ENCODE measurements around the gene FNDC3A. TPM values are rescaled to one million over a fixed set of nuclear protein-coding genes. Genes with fewer than 3 reads are reported as not detected.
A peak's percentile ranks its signal among the peaks of the same experiment; 100 is the strongest.
"Not testable (repeated sequence)": the region's sequence is repeated elsewhere in the genome, so short reads cannot be mapped to it uniquely, and the experiment has no call there.

The FNDC3A gene
- total RNA-seq, 4 donors from 2014 or later: 90.3 to 125 (median 111) TPM

- no peaks in the 10 kb centered on the region for H3K27me3 ChIP-seq
- peaks cover 11 to 28% of the 10 kb centered on the region in 2 donors for H3K4me1 ChIP-seq
- DNase-seq: no peak
- H3K27ac ChIP-seq: no peak overlapping the region
- no peak overlapping the region for H3K4me3 ChIP-seq (replicated peaks in 1 of 3)
- intact Hi-C loops (cut with DNase I): no loop called here
- WGBS, 2 donors: 97 to 99% methylated on average over 2 of the region's 2 CpGs
- TF ChIP-seq CTCF (IDR thresholded peaks at IDR 0.05): no peak
- TF ChIP-seq POLR2A (IDR thresholded peaks at IDR 0.05): no peak
- peaks cover 0 to 8% of the 10 kb centered on the region in 2 donors for H3K36me3 ChIP-seq
- no peaks in the 10 kb centered on the region for H3K9me3 ChIP-seq
Observed at GRCh38 chr13:49116873-49117272, 141.2 kb downstream of the FNDC3A start.

GRCh38 chr13:49118455-49118854 lies 142.7 kb downstream of the FNDC3A start:
- 71 to 76% methylated on average over 5 of the region's 6 CpGs for WGBS, 2 donors
- peak; percentile 21 to 63 for DNase-seq
- H3K27ac ChIP-seq; H3K9me3 ChIP-seq; H3K4me3 ChIP-seq (replicated peaks in 1 of 3); H3K27me3 ChIP-seq; intact Hi-C loops (cut with DNase I); H3K36me3 ChIP-seq: not testable (repeated sequence)
- peaks cover 0 to 12% of the 10 kb centered on the region in 2 donors for H3K4me1 ChIP-seq

- 87 to 88% methylated on average over 5 of the region's 5 CpGs for WGBS, 2 donors
- Histone ChIP-seq H3K4me3 (replicated peaks in 1 of 3) (no peak overlapping the region), H3K4me1 (peaks cover 8 to 9% of the 10 kb centered on the region in 2 donors), H3K27me3 (no peaks in the 10 kb centered on the region), H3K9me3 (no peaks in the 10 kb centered on the region), H3K27ac (no peak overlapping the region), H3K36me3 (no peaks in the 10 kb centered on the region)
- no peak for DNase-seq
- intact Hi-C loops (cut with DNase I): no loop called here
- TF ChIP-seq POLR2A (IDR thresholded peaks at IDR 0.05) (no peak), CTCF (IDR thresholded peaks at IDR 0.05) (no peak)
Observed at GRCh38 chr13:49124693-49125304, 149.1 kb downstream of the FNDC3A start.

GRCh38 chr13:49125964-49126524 lies 150.3 kb downstream of the FNDC3A start:
- TF ChIP-seq CTCF (IDR thresholded peaks at IDR 0.05) (no peak), POLR2A (IDR thresholded peaks at IDR 0.05) (no peak)
- DNase-seq: no peak
- no peak overlapping the region for H3K27ac ChIP-seq
- no peaks in the 10 kb centered on the region for H3K27me3 ChIP-seq
- intact Hi-C loops (cut with DNase I): no loop called here
- 45 to 83% methylated on average over 2 of the region's 2 CpGs for whole genome bisulfite sequencing, 2 donors
- no peaks in the 10 kb centered on the region for H3K9me3 ChIP-seq
- H3K36me3 ChIP-seq: peaks cover 0 to 2% of the 10 kb centered on the region in 2 donors
- peaks cover 8 to 9% of the 10 kb centered on the region in 2 donors for H3K4me1 ChIP-seq
- H3K4me3 ChIP-seq (replicated peaks in 1 of 3): no peak overlapping the region

- Histone ChIP-seq H3K4me3 (replicated peaks in 1 of 3) (no peak overlapping the region), H3K9me3 (no peaks in the 10 kb centered on the region), H3K27me3 (no peaks in the 10 kb centered on the region), H3K27ac (no peak overlapping the region), H3K4me1 (peaks cover 8 to 9% of the 10 kb centered on the region in 2 donors), H3K36me3 (peaks cover 15 to 35% of the 10 kb centered on the region in 2 donors)
- no peak for DNase-seq
- TF ChIP-seq POLR2A (IDR thresholded peaks at IDR 0.05) (no peak), CTCF (IDR thresholded peaks at IDR 0.05) (no peak)
- WGBS, 2 donors: 86 to 90% methylated on average over 1 of the region's 1 CpG
- intact Hi-C loops (cut with DNase I): no loop called here
Observed at GRCh38 chr13:49132479-49133002, 156.8 kb downstream of the FNDC3A start.

Data from thyroid gland (tissue), 4 donors.